Measurements from ENCODE around the gene CNTN5.

CNTN5 gene

DNA sequence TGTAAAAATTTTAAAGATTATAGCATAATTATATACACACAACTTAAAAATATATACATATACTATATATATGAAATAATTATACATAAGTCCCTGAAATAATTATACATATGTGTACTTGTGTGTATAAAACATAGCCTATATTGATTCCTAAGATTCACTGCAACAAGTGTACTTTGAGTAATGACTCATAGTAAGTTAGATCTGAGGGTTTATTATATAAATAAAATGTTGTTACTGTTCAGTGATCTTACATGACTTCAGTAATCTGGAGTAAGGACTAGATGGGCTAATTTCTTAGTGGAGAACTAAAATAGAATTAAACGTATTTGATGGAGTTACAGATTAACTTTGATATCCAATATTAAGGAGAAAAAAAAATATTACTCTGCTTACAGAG, 350.5 kb downstream of the CNTN5 start:
- no peak for DNase-seq (ENCODE audit: low read depth in 2 of 2, low spot score in 1 of 2)

- DNase-seq (ENCODE audit: low read depth in 2 of 2, low spot score in 1 of 2), result no peak
These were observed 355.7 kb downstream of the CNTN5 start for GRCh38 chr11:99376463-99376862.

DNA sequence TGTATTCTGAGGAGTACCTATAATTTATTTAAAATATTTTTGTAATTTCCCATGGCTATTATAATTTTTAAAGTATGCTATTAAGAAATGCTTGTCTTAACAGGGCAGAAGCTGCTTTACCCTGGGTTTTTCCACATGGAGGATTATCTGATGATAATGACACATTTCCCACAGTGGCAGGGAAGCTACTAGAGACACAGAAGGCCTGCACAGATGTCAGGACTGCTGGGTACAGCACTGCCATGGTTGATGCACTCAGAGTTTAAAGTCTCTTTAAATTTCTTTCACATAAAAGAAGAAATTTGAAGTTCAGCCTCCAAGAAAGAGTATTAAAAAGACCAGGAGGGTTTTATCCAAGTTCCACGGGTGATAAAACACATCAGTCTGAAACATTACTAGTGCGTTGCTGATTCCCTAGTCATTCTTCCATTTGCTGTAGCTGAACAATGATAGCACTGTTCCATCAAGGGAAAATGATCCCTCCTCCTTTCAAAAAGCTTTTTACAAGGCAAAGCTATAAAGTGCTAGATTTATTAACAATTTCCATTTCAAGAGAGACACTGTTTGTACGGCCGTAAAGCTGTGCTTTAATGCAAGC, 363.0 kb downstream of the CNTN5 start:
- DNase-seq (ENCODE audit: low read depth in 2 of 2, low spot score in 1 of 2), result no peak

GRCh38 chr11:99391245-99391644, 370.5 kb downstream of the CNTN5 start:
- no peak for DNase-seq (ENCODE audit: low read depth in 2 of 2, low spot score in 1 of 2)

GRCh38 chr11:99406345-99406744, 385.6 kb downstream of the CNTN5 start:
- no peak for DNase-seq (ENCODE audit: low read depth in 2 of 2, low spot score in 1 of 2)

- no peak for DNase-seq (ENCODE audit: low read depth in 2 of 2, low spot score in 1 of 2)
These were observed 389.9 kb downstream of the CNTN5 start for GRCh38 chr11:99410636-99411035.

DNA sequence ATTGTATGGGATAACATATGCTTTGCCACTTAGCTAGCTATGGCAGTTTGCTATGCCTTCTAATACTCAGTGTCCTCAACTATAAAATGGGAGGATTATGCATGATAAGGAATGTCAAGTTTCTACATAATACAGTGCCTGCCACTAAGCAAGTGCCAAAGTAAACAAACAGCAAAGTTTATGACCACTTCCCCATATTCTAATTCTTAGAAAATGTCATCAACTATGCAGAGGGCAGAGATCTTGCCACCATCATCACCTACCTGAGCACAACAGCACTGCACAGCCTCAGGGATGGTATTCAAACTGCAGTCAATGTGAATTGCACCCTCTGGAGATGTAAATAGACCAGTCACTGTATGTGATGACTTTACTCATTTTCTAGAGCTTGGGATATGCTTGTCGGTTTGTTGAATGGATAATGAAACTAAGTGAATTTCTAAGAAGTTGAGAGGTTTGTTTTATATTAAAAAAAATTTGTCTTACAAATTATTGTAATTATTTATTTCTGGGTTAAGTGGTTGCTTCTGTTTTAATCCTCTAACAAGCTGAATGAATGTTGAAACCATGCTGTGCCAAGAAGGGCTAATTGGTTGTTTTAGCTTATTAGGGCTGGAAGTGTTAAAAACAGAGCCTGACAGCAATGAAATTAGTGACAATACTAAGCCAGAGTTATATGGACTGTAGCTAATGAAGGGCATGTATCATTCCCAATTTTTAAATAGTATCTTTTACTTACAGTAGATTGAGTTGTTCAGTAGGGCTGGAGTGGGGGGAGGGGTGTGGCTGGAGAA, 398.4 kb downstream of the CNTN5 start:
- no peak for DNase-seq (ENCODE audit: low read depth in 2 of 2, low spot score in 1 of 2)

- DNase-seq (ENCODE audit: low read depth in 2 of 2, low spot score in 1 of 2), result no peak
These were observed 399.2 kb downstream of the CNTN5 start for GRCh38 chr11:99419991-99420390.

- DNase-seq (ENCODE audit: low read depth in 2 of 2, low spot score in 1 of 2), result no peak
These were observed 402.1 kb downstream of the CNTN5 start for GRCh38 chr11:99422581-99423427.

GRCh38 chr11:99423428-99423983, 402.8 kb downstream of the CNTN5 start:
- no peak for DNase-seq (ENCODE audit: low read depth in 2 of 2, low spot score in 1 of 2)

DNA sequence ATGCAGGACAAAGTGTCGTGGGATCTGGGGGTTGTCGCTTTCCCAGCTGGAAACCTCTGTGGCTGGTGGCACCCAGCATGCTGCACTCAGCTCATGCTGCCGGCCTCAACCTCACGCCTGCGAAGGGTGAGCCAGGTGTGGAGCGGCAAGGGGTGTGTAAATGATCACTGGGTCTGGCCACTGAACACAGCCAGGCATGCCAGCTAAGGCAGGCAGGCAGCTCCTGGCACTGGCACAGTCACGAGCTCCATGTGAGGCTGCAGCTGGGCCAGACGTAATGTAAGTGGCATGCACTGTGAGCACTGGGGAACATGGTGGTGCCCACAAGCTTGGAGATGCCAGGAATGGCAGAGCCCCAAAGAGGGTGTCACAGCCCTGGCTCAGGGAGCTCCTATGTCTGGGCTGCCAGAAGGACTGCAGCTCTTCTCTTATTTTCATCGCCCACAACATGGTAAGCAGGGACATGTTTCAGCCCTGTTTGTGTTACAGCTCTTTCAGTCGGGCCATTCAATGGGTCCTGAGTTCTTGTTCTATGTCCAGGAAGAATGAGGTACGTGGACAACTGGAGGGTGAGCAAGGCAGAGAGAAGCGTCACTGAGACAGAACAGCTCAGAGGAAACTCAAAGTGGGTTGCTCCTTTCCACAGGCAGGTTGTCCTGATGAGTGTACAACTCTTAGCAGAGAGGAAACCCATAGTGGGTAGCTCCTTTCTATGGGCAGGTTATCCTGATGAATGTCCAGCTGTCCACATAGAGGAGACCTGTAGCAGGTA, 403.8 kb downstream of the CNTN5 start:
- no peak for DNase-seq (ENCODE audit: low read depth in 2 of 2, low spot score in 1 of 2)

DNA sequence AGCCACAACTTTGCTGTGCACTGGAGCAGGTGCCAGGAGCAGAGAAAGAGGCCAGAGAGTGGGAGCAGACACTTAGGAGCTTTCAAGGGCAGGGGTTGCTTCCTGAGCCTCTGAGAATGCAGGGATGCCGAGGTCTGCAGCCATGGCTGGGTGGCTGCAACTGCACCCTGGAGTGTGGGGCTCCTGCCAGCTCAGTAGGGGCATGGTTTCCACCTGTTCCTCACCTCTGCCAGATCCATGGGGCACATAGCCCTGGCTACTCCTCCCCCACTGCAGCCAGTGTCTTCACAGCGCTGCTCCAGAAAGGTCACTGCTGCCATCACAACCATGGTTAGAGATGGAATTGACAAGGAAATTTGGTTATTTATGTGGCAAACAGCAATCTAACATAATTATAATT, 404.8 kb downstream of the CNTN5 start:
- no peak for DNase-seq (ENCODE audit: low read depth in 2 of 2, low spot score in 1 of 2)

DNA sequence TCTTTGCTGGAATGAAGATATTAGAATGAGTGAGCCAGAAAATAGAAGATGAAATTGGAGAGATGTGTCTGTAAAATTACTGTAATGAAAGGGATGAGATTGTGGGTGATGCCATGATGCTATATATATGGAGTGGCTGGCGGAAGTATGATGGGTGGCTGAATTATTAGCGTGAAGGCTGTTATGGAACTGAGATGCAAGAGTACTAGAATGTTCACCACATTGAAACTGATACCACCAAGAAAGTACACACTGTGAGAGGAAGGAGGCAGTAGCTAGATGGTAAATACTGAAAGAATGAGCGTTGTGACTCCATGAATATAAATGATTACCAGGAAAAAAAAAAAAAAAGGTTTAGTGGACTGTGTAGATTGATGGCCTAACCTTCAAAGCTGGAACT, 411.9 kb downstream of the CNTN5 start:
- no peak for DNase-seq (ENCODE audit: low read depth in 2 of 2, low spot score in 1 of 2)

- no peak for DNase-seq (ENCODE audit: low read depth in 2 of 2, low spot score in 1 of 2)
These were observed 422.5 kb downstream of the CNTN5 start for GRCh38 chr11:99443276-99443675.

DNA sequence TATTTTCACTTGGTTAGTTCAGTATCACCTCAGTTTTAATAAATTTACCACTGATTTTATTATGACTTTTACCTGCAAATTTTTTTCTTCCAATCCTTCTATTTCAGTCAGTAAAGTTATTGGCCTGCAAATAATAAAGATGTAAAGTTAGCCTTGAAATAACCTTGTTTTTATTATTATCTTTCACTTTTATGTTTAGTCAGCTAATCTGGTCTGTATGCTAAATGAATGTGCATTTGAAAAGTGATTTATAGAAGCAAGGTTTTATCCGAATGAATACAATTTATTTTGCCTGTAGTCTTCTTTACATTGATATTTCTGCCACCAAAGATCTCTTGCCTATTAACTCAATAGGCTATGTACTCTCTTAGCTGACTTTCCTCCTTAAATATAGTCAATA, 425.7 kb downstream of the CNTN5 start:
- no peak for DNase-seq (ENCODE audit: low read depth in 2 of 2, low spot score in 1 of 2)

DNA sequence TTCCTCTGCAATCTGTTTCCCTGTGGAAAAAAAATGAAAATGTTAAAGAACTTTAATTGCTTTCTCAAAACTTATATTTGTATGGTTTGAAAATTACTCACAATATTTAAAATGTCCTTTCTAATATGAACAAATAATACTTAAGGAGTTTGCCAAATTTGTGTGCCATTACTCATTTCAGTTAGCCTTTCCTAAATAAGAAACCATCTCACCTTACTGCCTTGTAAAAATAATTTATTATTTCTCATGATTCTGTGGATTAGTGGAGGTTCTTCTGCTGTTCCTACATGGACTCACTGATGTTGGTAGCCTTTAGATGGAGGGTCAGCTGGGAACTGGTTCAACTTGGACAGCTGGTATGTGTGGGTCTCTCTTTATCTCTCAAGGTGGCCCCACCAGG, 428.6 kb downstream of the CNTN5 start:
- DNase-seq (ENCODE audit: low read depth in 2 of 2, low spot score in 1 of 2), result no peak

GRCh38 chr11:99452075-99452474, 431.3 kb downstream of the CNTN5 start:
- DNase-seq (ENCODE audit: low read depth in 2 of 2, low spot score in 1 of 2), result no peak

DNA sequence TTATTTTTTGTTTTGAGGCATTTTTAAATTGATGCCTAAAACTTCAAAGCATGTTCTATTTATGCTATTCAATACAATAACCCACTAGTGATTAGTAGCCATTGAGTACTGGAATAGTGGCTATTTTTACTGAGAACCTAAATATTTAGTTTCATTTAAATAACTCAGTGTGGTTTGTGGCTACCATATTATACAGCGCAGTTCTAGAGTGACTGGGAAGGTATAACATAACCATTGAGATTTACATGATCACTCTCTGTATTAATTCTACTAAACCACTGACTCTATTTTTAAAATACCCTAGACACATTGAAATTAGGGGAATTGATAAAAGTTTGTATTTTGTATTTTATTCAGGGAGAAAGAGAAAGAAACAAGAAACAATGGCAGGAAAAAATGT, 441.2 kb downstream of the CNTN5 start:
- no peak for DNase-seq (ENCODE audit: low read depth in 2 of 2, low spot score in 1 of 2)

DNA sequence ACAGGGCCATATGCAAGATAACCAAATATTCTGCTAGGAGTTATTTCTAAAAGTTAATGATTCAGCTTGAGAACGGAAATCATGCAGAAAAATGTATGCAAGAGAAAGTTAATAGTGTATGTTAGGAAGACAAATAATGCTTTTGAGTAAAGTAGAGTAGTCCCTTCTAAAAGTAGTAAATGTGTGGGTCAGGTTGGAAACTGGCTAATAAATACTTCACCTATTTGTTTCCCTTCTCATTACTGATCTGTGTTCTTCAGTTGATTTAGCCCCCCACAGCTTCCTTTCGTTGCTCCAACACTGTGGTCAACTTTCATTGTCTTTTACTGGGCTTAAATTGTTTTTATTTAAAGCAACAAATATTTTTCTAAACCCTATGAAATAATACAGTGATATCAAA, 444.2 kb downstream of the CNTN5 start:
- DNase-seq (ENCODE audit: low read depth in 2 of 2, low spot score in 1 of 2), result no peak

DNA sequence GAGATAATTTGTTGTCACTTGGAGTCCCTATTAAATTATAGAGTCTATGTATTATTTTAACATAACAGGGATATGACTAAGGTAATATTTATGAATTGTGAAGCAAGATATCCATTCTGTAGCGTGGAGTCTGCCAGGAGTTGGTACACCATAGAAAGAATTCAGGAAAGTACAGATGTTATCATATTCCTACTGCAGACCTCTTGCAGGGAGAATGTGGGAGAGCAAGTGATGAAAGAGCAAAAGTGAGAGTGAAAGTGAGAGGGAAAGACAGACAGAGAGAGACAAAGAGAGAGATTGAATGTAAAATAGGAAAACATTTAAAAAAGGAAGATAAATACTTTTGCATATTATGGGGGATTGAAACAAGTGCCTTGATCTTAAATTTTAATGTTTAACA, 468.8 kb downstream of the CNTN5 start:
- no peak for DNase-seq (ENCODE audit: low read depth in 2 of 2, low spot score in 1 of 2)

DNA sequence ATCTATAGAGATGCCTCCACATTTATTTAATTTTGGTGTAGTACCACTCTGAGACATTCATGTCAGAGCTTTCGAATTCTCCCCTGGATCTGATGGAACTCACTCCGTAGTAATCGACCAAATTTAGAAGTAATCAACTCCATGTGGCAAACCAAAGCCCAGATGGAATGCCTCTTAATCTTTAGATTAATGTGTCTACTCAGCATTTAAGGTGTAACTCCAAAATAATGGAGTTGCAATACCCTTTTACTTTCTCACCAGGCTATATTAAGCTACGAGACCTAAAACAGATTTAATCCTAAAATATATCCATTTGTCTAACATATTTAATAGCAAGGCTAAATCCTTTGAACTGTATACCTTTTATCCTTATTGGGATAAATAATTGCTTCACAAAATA, 473.3 kb downstream of the CNTN5 start:
- DNase-seq (ENCODE audit: low read depth in 2 of 2, low spot score in 1 of 2), result no peak
